ENCODE data around the gene MGAT4D.
"Not testable (repeated sequence)": the region's sequence is repeated elsewhere in the genome, so short reads cannot be mapped to it uniquely, and the experiment has no call there.

The MGAT4D gene

DNA sequence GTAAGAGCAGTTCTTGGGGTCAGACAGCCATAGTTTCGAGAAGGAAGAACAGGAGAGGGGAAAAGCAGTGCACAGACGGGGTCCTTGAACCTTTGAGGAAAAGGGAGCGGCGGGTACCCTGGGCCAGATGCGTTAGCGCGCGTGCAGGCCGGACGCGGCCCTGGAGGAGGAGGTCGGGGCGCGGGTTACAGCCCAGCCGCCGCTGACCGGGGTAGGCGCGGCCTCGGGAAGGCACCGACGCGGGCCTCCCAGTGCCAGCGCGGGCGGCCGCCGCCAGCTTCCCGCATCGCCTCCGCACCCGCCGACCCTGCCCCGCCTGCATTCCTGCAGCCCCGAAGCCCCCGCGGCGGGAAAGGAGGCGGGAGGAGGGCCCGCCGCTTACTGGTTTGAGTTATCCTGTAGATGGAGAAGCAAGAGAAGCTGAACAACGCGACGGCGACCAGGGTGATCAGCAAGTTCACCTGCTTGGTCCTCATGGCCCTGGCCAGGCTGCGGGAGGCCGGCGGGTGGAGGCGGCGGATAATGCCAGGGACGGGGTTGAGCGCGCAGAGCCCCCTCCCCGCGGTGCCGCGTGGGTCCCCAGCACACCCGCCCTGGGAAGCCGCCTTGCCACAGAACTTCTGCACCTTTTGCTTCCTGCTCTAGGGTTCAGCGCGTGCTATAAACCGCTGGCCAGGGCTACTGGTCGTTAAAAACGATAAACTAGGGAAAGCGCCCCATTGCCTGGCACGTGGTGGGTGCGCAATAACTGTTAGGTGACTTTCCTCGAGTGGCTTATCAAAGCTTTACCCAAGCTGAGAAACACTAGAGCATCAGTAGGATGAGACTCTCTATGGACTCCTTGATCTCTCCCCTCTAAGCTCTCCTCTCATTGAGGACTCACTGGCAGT lies at the start of gene MGAT4D:
Gene MGAT4D (minus strand): TSS at position 547 of the 890 bp plus-strand sequence. CDS start 71 bp downstream, at position 476.
- no peak for DNase-seq (ENCODE audit: low read depth in 2 of 2)

DNA sequence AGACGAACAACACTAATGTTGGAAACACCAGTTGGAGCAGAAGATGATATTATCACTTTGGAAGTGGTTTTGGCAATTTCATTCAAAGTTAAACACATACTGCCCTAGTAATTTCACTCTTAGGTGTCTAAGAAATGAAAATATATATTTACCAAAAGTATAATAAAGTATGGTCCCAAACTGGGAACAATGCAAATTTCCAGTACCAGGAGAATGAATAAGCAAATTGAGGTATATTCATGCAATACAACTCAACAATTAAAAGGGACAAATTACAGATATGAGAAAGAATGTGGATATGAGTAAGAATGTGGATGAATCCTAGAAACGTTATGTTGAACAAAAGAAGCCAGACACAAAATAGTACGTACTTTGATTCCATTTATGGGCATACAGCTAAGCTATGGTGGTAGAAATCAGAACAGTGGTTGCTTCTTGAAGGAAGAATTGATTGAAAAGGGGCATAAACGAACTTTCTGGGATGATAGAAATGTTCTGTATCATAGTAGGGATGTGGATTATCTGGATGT lies 35.9 kb upstream of the MGAT4D start:
- DNase-seq (ENCODE audit: low read depth in 2 of 2), result no peak

DNA sequence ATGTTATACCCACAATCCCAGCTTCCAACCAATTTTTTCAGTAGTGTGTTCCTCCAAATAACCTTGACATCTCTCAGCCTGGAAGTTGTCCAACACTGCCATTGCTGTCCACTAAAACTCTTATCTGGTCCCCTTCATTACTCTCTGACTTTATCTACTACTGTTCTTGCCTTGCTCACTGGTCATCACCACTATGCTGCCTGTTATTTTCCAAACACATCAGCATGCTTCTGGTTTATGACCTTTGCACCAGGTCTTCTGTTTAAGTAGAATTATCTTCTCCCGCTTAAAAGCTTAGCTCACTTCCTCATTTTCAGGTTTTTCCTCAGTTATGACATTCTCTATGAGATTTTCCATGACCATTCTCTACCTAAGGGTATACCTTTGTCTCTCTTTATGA lies 31.3 kb upstream of the MGAT4D start:
- no peak for DNase-seq (ENCODE audit: low read depth in 2 of 2)

DNA sequence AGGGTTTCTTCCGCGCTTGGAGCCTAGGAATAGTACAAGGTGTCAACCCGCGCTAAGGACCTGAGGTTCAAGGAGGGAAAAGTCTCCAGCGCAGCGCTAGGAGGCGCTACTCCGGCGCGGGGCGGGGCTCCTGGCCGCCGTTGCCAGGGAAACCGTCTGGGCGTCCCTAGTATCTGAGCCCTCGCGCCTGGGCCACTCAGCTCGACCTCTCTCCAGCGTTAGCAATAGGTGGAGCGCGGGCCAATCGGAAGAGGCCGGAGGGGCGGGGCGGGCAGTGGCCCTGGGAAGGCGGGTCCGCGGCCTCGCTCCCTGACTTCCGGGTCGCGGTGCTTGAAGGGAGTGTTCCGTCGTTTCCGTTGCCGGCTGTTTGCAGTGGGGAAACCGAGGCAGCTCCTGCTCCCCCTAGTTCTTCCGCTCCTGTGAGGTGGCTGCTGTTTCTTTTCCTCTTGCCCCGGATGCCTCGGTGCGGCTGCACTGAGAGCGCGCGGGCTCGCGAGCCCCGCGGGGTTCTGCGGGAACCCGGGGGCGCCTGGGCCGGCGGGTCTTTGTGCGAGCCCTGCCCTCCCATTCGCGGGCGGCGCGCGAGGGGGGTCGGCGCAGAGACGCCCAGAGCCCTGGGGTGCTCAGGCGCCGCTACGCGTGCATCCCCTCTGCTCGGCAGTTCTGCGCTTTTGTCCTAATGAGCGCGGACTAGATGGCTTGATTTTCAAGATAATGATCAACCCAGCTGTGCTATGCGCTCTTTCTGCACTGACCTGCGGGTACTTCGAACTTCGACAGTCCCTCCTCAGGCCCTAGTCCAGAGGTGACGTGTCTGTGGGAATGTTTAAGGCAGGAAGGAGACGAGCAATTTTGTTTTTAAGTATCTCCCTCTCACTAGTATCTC lies 26.0 kb upstream of the MGAT4D start, which contains the start of gene ELMOD2:
Gene ELMOD2 (plus strand): TSS at position 312 of the 886 bp plus-strand sequence. CDS start 1,261 bp downstream, outside the sequence.
- DNase-seq (ENCODE audit: low read depth in 2 of 2), result peak; percentile 97

DNA sequence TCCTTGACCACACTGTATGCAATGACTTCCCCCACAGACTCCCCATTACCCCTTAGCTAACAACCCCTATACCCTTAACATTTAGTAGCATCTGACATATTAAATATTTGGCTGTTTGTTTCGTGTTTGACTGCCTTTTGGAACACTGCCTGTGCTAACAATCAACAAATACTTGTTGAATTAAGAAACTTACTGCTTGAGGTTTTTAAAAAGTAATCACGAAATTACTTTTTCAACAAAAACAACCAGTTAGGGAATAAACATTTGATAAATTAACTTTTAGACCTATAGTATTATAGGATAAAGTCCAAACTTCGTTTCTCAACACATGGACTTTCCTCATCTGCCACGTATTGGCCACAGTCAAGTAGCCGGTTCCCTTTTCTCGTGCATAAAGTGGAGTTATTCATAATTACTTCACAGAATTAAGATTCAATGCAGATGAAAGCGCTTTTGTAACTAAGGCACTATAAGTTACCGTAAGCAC lies 25.3 kb upstream of the MGAT4D start:
- no peak for DNase-seq (ENCODE audit: low read depth in 2 of 2)

DNA sequence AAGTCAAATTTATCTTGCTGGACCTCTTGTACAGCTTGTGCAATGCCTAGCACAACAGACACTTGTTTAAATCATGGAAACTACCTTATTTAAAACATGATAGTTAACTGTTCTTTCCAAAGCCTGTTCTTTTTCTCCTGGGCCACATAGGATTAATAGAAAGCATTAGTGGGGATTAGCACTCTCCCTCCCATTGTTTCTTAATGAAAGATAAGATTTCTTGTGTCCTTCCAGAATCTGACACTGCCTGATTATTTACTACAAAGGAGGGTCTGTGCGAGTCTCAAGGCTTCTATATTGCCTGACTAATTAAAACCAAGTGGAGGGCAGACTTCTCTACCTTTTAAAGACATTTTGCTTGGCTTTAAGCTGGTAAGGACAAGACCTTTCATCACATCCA lies 17.3 kb upstream of the MGAT4D start:
- no peak for DNase-seq (ENCODE audit: low read depth in 2 of 2)

DNA sequence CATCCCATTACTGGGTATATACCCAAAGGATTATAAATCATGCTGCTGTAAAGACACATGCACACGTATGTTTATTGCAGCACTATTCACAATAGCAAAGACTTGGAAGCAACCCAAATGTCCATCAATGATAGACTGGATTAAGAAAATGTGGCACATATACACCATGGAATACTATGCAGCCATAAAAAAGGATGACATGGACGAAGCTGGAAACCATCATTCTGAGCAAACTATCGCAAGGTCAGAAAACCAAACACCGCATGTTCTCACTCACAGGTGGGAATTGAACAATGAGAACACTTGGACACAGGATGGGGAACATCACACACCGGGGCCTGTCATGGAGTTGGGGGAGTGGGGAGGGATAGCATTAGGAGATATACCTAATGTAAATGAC lies 15.7 kb upstream of the MGAT4D start:
- not testable (repeated sequence) for DNase-seq (ENCODE audit: low read depth in 2 of 2)

DNA sequence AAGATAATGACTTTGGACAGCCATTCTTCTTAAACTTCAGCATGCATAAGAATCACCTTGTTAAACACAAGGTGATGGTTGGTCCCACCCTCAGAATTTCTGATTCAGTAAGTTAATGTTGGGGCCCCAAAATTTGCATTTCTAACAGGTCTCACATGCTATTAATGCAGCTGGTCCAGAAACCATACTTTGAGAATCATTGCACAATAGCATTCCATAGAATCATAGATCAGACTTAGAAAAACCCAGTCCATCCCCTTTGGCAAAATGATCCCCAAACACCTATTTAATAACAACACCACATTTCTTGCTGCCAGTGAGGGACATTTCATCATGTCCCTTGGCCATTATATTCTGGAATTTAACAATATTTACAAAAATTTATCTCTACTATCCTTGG lies 6.2 kb upstream of the MGAT4D start:
- no peak for DNase-seq (ENCODE audit: low read depth in 2 of 2)

DNA sequence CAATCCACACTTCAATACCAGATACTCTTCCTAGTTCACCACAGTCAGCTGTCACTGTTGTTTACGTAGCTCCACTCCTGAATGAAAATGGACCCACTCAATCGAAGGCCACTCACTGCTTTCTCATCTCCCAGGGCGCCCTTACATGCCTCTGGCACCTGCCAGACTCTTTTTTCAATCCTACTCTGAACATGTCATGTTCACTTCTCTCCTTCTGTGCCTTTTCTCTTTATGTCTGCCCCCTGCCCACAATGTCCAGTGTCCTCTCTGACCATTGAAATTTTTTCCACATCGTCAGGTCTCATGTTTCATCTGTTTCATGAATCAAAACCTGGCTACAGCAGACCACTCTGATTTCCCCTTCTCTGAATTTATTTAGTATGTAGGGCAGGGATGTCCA lies 1.3 kb upstream of the MGAT4D start:
- no peak for DNase-seq (ENCODE audit: low read depth in 2 of 2)

DNA sequence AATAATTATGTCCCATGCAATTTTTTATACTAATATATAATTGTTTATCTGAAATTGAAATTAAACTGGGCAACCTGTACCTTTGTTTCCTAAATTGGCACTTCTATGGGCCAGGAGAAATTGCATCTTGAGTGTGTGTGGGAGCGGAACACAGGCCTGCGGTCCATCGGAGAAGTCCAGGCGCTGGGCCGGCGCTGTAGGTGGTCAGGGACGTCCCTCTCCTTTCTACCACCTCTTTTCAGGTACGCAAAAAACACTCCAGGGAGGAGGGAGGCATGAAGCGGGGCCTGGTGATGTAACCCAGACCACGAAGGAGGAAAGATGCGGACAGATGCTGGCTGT lies 717 bp downstream of the MGAT4D start:
- DNase-seq (ENCODE audit: low read depth in 2 of 2), result no peak

DNA sequence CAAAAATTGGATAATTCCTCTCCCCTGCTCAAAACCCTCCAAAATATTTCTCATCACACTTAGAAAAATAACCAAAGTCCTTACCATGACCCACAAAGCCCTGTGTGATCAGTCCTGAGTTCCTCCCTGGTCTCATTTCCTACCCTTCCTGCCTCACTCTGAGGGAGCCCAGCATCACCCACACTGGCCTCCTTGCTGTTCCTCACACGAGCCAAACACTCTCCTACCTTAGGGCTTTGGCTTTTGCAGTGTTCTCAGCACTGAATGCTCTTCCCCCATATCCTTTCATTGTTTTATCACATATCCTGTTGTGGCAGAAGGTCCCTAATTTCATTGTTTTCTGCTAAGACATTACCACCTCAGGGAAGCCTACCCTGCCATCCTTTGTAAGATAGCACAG lies 12.2 kb downstream of the MGAT4D start:
- DNase-seq (ENCODE audit: low read depth in 2 of 2), result no peak

DNA sequence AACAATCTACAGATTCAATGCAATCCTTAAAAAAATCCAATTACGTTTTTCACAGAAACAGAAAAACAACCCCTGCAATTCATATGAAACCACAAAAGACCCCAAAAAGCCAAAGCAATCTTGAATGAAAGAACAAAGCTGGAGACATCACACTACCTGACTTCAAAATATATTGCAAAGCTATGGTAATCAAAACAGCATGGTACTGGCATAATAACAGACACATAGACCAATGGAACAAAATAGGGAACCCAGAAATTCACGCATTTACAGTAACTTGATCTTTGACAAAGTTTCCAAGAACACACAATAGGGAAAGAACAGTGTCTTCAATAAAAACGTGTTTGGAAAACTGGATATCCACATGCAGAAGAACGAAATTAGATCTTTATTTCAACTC lies 14.6 kb downstream of the MGAT4D start:
- no peak for DNase-seq (ENCODE audit: low read depth in 2 of 2)

DNA sequence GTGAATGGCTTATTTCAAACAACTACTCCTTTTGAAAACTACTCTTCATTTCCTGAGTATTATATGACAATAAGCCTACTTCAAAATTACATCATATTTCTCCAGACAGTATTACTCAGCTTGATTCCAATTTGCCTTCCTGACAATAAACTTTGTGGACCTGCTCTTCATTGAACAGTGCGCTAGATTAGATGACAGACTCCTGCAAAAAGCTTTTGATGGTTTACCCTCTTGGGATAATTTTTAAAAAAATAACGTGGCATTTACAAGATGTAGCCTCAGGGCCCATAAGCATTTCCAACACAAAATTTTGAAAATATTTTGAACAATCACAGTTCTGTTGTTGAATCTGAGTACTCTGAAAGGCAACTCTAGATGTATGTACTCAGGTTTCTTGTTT lies 25.9 kb downstream of the MGAT4D start:
- DNase-seq (ENCODE audit: low read depth in 2 of 2), result no peak

DNA sequence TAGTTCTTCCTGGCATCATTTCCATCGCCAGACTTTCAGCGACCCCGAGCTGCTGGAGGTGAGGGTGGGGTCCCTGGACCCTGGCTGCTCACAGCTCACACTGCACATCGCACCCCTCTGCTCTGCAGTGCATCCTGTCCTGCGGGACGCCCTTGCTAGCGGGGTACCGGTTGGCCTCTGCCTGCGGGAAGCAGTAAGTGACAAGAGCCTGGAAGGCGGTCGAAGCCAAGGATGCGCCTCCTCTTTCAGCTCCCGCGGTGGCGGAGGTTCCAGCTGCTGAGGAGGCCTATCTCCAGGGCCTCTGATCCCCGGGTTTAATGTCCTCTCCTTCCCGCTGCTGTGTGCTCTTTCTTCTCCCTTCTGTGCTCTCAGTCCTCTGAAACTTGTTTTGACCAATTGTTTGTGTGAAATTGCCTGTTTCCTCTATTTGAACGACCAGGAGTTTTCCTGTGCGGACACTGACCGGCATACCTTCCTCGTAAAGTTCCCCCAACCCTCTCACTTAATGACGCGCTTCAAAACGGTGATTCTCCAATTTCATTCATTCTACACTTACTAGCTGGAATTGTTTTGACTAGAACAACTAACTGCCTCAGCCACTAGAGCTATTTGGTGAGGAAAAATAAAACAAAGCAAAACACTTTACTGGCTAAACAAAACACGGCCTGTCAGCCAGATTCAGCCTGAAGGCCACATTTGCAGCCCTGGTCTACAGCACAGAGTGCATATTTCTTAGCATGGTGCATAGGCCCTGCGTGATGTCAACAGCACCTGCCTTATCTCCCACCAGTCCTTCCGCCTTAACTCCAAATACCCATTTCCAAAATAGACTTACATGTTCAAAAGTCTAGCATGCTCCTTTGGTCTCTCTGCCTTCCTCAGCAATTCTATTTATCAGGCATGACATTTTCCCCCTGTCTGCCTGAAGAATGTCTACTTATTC lies 28.0 kb downstream of the MGAT4D start:
- no peak for DNase-seq (ENCODE audit: low read depth in 2 of 2)

DNA sequence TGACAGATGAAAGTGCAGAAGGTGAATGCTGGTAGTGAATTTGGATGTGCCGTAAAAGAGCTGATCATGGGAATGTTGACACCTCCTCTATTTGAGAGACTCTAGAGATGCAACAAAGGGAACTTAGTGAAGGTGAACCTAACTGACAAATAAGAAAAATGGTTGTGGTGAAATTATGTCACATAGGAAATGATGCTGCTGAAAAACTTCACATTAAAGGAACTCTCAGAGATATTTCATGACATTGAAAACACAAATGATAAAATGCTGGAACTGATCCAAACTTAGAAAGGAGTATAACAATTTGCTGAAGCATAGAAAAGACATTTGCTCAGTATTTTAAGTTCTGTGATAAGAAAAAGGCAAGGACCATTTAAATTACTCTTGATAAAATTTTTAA lies 31.9 kb downstream of the MGAT4D start:
- no peak for DNase-seq (ENCODE audit: low read depth in 2 of 2)

DNA sequence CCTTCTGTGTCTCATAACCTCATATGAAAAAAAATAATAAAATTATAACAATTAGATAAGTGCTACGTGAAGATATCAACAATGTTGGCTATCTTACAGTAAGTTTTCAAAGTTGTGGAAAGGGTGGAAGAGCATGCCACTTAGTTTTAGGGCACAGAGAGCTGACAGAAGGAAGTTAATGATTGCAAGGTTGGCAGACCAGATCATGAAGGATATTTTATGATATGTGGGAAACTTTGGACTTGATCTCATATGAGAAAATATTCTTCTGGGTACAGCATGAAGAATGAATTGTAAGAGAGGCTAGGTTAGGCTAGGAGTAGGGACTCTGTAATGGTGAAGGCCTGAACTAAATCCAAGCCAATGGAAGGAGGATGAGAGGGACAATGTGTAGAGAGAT lies 34.5 kb downstream of the MGAT4D start:
- no peak for DNase-seq (ENCODE audit: low read depth in 2 of 2)

DNA sequence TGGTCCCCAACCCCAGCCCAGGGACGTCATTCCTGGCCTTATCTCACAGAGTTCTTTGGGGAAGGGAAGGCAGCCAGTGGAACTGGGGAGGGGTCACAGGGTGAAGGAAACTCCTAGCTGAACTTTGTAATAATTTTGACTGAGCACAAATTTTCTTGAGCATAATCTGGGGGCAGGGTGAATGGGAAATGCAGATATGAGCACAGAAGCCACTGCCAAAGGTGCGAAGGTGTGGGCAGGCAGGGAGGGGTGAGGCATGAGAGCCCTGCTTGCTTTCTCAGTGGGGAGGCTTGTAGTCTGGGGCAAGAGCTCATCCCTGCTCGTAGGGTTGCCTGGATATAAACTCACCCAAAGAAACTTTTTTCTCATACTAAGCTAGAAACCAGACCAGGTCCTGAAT lies 34.9 kb downstream of the MGAT4D start:
- DNase-seq (ENCODE audit: low read depth in 2 of 2), result no peak

DNA sequence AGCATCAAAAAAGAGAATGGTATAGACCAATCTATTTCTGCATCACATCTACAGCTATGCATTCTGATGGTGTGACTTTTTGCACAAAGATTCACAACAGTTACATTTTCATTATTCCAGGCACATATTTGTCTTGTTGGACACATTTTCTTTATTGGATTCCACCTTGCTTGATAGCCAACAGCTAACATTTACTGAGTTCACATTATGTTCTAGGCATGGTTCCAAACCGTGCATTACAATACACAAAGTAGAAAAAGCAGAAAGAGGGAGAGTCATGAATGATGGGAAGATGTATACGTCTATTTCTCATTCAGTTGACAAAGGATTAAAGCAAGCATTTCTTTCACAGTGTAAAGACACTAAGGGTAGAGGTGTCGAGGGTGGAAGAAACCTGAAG lies 47.7 kb downstream of the MGAT4D start:
- no peak for DNase-seq (ENCODE audit: low read depth in 2 of 2)

DNA sequence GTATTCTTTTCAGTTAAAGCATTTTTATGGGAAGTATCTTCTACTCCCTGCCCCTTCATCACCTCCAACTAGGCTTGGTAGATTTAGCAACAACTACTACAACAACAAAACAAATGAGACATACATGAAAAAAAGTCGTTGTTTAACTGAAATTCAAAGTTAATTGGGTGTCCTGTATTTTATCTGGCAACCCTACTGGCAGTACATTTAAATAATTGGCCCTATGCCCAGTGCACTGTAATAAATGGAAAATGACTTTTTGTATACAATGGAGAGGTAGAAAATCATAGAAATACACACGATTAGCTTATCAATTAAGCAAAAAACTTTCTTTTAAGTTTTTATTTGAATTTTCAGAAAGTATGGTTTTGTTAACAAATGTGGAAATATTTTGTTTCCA lies 49.3 kb downstream of the MGAT4D start:
- DNase-seq (ENCODE audit: low read depth in 2 of 2), result no peak

DNA sequence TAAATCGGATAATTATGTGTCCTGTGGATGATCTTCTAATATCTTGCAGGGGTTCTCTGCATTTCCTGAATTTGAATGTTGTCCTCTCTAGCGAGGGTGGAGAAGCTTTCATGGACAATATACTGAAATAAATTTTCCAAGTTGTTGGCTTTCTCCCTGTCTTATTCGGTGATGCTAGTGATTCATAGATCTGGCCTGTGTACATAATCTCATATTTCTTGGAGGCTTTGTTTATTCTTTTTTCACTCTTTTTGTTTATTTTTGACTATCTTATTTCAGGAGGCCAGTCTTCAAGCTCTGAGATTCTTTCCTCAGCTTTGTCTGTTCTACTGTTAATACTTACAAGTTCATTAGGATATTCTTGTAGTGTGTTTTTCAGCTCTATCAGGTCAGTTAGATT lies 49.9 kb downstream of the MGAT4D start:
- DNase-seq (ENCODE audit: low read depth in 2 of 2), result no peak

DNA sequence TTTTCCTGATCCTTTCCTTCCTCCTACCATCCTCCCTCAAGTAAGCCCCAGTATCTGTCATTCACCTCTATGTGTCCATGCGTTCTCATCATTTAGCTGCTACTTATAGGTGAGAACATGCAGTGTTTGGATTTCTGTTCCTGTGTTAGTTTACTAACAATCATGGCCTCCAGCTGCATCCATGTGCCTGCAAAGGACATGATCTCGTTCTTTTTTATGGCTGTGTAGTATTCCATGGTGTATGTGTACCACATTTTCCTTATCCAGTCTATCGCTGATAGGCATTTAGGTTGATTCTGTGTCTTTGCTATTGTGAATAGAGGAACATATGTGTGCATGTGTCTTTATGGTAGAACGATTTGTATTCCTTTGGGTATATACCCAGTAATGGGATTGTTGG lies 53.7 kb downstream of the MGAT4D start:
- DNase-seq (ENCODE audit: low read depth in 2 of 2), result not testable (repeated sequence)

Measured in stimulated activated CD4-positive, alpha-beta T cell treated with anti-CD3 and anti-CD28 coated beads, Interleukin-15, amount 100 ng/mL, for 48 hours (primary cell).